Fibroblast of lung (primary cell): Measurements from ENCODE around the gene METTL26.

Experiments used
- CTCF ChIP-seq, 2 donors: IDR thresholded peaks in 1 of 2; conservative IDR thresholded peaks in 1 of 2; 1 replicate in 1 of 2; 2 replicates in 1 of 2; pipeline ENCODE4 v1.5.1; 2011 to 2012; ENCODE audit warnings: low read length in 2 of 2, control low read depth in 1 of 2, inconsistent platforms in 1 of 2, low read depth in 1 of 2, mild to moderate bottlenecking in 1 of 2
- EZH2 ChIP-seq: IDR thresholded peaks from 2 replicates; pipeline ENCODE4 v1.5.1; 2012; ENCODE audit warnings: low read length, control low read depth, mild to moderate bottlenecking; ENCODE audit errors: missing control alignments

- TF ChIP-seq CTCF (conservative IDR thresholded peaks at IDR 0.05 in 1 of 2, IDR thresholded peaks at IDR 0.05 in 1 of 2; ENCODE audit: low read depth in 1 of 2, low read length in 2 of 2) (no peak), EZH2 (no peak)
Measured at GRCh38 chr16:625977-626765, 9.9 kb downstream of the METTL26 start.
